Hepatocyte (in vitro differentiated cells): ENCODE data around the gene KDM2A.
"Not testable (repeated sequence)": the region's sequence is repeated elsewhere in the genome, so short reads cannot be mapped to it uniquely, and the experiment has no call there.

ENCODE experiments used
- CTCF ChIP-seq: fragments of 200-600 bp; sonication (generic); IDR thresholded peaks from 2 replicates; pipeline ENCODE4 v1.5.1; 2016; ENCODE audit warnings: antibody characterized with exemption, mild to moderate bottlenecking; ENCODE audit not compliant: poor library complexity
- EZH2 ChIP-seq: fragments of 200-600 bp; sonication (generic); IDR thresholded peaks from 2 replicates; pipeline ENCODE4 v1.6.1; 2016; ENCODE audit warnings: antibody characterized with exemption, mild to moderate bottlenecking, borderline replicate concordance
- EZH2phosphoT487 ChIP-seq: fragments of 200-600 bp; sonication (generic); IDR thresholded peaks from one replicate; pipeline ENCODE4 v1.6.1; 2018; ENCODE audit warnings: antibody characterized with exemption, mild to moderate bottlenecking, low read depth, moderate library complexity; ENCODE audit not compliant: unreplicated experiment, severe bottlenecking

GRCh38 chr11:67198781-67199180 lies 79.7 kb downstream of the KDM2A start:
- TF ChIP-seq CTCF, EZH2, EZH2phosphoT487: not testable (repeated sequence)
